ENCODE data around the gene EWSR1.

The EWSR1 gene

GRCh38 chr22:29334696-29335344 lies 66.8 kb downstream of the EWSR1 start:
- no peak for DNase-seq (ENCODE audit: low read depth)
- TF ChIP-seq CTCF (IDR thresholded peaks at IDR 0.05; ENCODE audit: low read length, missing control alignments) = no peak
- no peak overlapping the region for H3K4me3 ChIP-seq (replicated peaks; ENCODE audit: low read depth, low read length)

- no peak for DNase-seq (ENCODE audit: low read depth)
- TF ChIP-seq CTCF (IDR thresholded peaks at IDR 0.05; ENCODE audit: low read length, missing control alignments) = no peak
- H3K4me3 ChIP-seq (replicated peaks; ENCODE audit: low read depth, low read length) = no peak overlapping the region
Measured at GRCh38 chr22:29335656-29336055, 67.6 kb downstream of the EWSR1 start.

DNA sequence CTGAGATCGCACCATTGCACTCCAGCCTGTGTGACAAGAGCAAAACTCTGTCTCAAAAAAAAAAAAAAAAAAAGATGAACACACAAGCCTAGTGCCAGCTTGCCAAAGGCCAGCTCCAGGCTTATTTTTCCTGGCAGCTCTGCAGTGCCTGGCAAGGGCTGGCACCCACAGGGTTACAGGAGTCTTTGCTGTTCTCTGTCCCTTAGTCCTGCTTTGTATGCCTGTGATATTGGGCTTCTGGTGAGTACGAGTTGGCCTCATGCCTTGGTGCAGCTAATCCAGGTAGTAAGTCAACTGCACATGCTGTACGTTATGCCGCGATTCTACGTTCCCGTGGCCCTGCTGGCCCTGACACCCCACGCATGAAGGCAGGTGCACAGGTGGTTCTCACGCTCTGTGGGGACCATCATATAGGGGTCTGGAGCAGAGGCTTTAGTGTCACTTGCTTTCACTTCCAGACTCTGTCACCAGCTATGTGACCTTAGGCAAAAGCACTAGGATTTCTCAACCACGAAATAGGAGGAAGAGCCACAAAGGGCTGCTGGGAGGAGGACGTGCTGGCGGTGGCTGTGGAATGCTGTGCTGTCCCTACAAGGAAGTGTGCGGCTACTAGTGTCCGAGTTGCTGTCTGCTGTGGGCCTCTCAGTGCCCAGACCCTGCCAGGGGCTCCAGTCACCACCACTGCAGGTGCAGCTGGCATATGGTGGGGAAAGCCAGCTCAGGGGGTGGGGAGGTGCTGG lies 68.9 kb downstream of the EWSR1 start:
- no peak overlapping the region for H3K4me3 ChIP-seq (replicated peaks; ENCODE audit: low read depth, low read length)
- no peak for TF ChIP-seq CTCF (IDR thresholded peaks at IDR 0.05; ENCODE audit: low read length, missing control alignments)
- DNase-seq (ENCODE audit: low read depth) = no peak

- TF ChIP-seq CTCF (IDR thresholded peaks at IDR 0.05; ENCODE audit: low read length, missing control alignments) = no peak
- DNase-seq (ENCODE audit: low read depth) = no peak
- H3K4me3 ChIP-seq (replicated peaks; ENCODE audit: low read depth, low read length) = no peak overlapping the region
Measured at GRCh38 chr22:29337631-29338284, 69.7 kb downstream of the EWSR1 start.

DNA sequence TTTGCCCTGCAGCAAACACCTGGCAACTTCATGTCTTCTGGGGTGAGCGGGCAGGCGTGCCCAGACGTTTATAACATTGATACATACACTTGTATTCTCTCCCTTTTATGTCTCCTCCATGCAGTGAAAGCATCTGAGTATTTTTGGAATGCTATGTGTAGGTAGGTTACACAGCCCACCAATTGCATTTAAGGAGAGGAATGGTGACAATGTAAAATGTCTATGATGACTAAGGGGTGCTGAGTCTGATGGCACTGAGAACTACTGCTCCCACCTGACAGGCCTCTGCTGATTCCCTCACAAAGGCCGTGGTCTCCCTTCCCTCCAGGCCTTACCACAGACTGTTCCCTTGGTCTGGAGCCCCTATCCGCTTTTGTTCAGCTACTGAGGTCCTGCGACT lies 70.3 kb downstream of the EWSR1 start:
- no peak for DNase-seq (ENCODE audit: low read depth)
- no peak overlapping the region for H3K4me3 ChIP-seq (replicated peaks; ENCODE audit: low read depth, low read length)
- no peak for TF ChIP-seq CTCF (IDR thresholded peaks at IDR 0.05; ENCODE audit: low read length, missing control alignments)

DNA sequence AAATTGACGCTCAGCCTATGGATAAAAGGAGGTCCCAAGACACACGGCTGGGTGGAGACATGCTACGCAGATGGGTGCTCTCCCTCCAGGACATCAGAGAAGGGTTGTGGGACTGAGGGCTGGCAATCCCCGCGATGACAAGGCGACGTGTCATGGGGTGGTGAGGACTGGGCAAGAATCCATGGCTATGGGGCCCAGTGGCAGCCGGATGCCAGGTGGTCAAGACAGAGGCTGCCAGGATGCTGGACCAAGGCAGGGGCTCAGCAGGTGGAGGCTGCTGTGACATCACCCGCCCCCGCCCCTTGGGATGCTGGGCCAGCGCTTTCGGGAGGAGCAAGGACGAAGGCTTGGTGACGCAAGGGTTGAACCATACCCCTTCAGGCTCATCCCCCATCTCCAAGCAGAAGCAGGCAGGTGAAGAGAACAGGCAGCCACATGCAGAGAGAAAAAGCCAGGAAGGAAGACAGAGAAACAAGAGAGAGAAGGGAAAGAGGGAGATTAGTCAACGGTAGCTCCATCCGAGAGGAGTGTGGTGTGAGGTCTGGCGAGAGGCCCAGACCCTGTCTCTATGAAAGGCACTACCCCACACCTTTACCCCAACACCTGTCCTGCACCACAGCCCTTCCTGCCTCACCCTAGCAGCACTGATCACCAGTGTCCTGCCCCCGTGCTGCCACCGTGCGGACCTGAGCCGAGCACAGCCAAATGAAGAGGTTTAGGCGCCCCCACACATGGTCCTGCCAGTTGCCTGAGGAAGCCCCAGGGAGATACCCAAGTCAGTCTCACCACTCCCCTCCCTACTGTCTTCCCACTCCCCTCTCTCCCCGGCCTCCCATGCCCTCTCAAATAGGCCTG lies 71.5 kb downstream of the EWSR1 start:
- DNase-seq (ENCODE audit: low read depth) = no peak
- no peak for TF ChIP-seq CTCF (IDR thresholded peaks at IDR 0.05; ENCODE audit: low read length, missing control alignments)
- no peak overlapping the region for H3K4me3 ChIP-seq (replicated peaks; ENCODE audit: low read depth, low read length)
